Activated T-helper 17 cell treated with anti-CD3 and anti-CD28 coated beads, Interleukin-2, amount 50 U/mL, for 72 hours (primary cell): ENCODE measurements around the gene KCNQ2. TPM values are rescaled to one million over a fixed set of nuclear protein-coding genes. Genes with fewer than 3 reads are reported as not detected.

Experiments
- ATAC-seq: fragments of 150-1000 bp; cut with Tn5 transposase; replicated peaks from 2 replicates; pipeline ENCODE4 v1.10.0; 2021; ENCODE audit warnings: mild to moderate bottlenecking, moderate library complexity
- H3K27ac Mint-ChIP-seq: one replicate; pipeline ENCODE4 v1.8.0; 2022; ENCODE audit warnings: mixed read lengths
- H3K27me3 Mint-ChIP-seq: one replicate; pipeline ENCODE4 v1.8.0; 2022; ENCODE audit warnings: mixed read lengths
- H3K36me3 Mint-ChIP-seq: one replicate; pipeline ENCODE4 v1.8.0; 2022; ENCODE audit warnings: low read depth, mild to moderate bottlenecking, mixed read lengths
- H3K4me1 Mint-ChIP-seq: one replicate; pipeline ENCODE4 v1.8.0; 2022; ENCODE audit warnings: mixed read lengths
- H3K4me3 Mint-ChIP-seq: one replicate; pipeline ENCODE4 v1.8.0; 2022; ENCODE audit warnings: mild to moderate bottlenecking, mixed read lengths
- H3K9me3 Mint-ChIP-seq: one replicate; pipeline ENCODE4 v1.8.0; 2022; ENCODE audit warnings: mixed read lengths
- total RNA-seq, 2 donors: library from RNA; stranded (reverse); gene quantifications; one replicate each; pipeline ENCODE4 v1.2.3, GENCODE V29; 2022

KCNQ2 gene
- total RNA-seq, 2 donors from 2014 or later, result 0.66 TPM; not detected in 1

DNA sequence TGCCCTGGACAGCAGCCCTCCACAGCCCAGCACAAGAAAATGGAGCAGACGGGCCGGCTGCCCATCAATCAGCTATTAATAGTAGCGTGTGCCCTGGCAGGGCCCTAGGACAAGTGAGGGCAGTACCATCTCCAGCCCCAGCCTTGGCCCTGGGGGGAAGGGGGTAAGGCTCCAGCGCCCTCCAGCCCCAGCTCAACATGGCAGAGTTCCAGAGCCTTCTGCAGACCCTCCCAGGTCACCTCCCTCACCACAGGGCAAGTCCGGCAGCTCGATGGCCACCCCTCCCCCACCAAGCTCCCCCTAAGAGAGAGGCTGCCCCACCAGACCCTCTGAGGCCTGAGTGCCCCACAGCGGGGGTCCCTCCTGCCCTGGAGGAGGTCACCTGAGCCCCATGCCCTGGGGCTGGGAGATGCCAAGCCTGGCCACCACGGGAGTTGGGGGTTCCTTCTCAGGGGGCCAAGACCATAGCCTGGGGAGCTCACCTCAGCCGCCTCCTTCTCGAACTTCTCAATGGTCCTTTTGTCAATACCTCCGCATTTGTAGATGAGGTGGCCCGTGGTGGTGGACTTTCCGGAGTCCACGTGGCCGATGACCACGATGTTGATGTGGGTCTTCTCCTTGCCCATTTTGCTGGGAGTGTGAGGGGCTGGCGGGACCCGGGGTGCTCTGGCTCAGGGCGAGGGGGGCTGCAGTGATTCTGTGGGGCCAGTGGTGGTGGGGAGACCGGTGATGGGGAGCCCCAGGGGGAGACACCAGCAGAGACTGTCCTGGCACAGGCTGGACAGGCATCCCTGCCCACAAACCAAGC, 24.9 kb upstream of the KCNQ2 start:
- Mint-ChIP-seq H3K27ac (no peak overlapping the region), H3K36me3 (no peaks in the 10 kb centered on the region), H3K27me3 (peaks cover 8% of the 10 kb centered on the region), H3K4me1 (peaks cover 1% of the 10 kb centered on the region), H3K4me3 (peak overlapping the region; percentile 32), H3K9me3 (peaks cover under 1% of the 10 kb centered on the region)
- ATAC-seq, result no peak

- Mint-ChIP-seq H3K9me3 (peaks cover 4% of the 10 kb centered on the region), H3K4me3 (peak overlapping the region; percentile 32), H3K27ac (no peak overlapping the region), H3K4me1 (peaks cover 5% of the 10 kb centered on the region), H3K27me3 (peaks cover 11% of the 10 kb centered on the region), H3K36me3 (no peaks in the 10 kb centered on the region)
- peak; percentile 22 for ATAC-seq
Measured at GRCh38 chr20:63496596-63497120, 24.2 kb upstream of the KCNQ2 start.

GRCh38 chr20:63495741-63496595, 23.5 kb upstream of the KCNQ2 start:
- Mint-ChIP-seq H3K27me3 (peaks cover 11% of the 10 kb centered on the region), H3K36me3 (no peaks in the 10 kb centered on the region), H3K4me1 (peaks cover 5% of the 10 kb centered on the region), H3K27ac (no peak overlapping the region), H3K9me3 (peaks cover 4% of the 10 kb centered on the region), H3K4me3 (peak overlapping the region; percentile 32)
- ATAC-seq, result peak; percentile 77

GRCh38 chr20:63495167-63495720, 22.8 kb upstream of the KCNQ2 start:
- H3K36me3 Mint-ChIP-seq, result no peaks in the 10 kb centered on the region

GRCh38 chr20:63494420-63495166, 22.1 kb upstream of the KCNQ2 start:
- ATAC-seq, result no peak
- no peak overlapping the region for H3K4me3 Mint-ChIP-seq
- H3K4me1 Mint-ChIP-seq, result peaks cover 5% of the 10 kb centered on the region
- peaks cover 4% of the 10 kb centered on the region for H3K9me3 Mint-ChIP-seq
- H3K36me3 Mint-ChIP-seq, result no peaks in the 10 kb centered on the region
- H3K27me3 Mint-ChIP-seq, result peaks cover 11% of the 10 kb centered on the region
- H3K27ac Mint-ChIP-seq, result no peak overlapping the region

More at GRCh38 chr20:63495167-63495720, 22.8 kb upstream of the KCNQ2 start:
- no peak overlapping the region for H3K27ac Mint-ChIP-seq
- H3K4me1 Mint-ChIP-seq, result peaks cover 5% of the 10 kb centered on the region
- peaks cover 11% of the 10 kb centered on the region for H3K27me3 Mint-ChIP-seq
- no peak overlapping the region for H3K4me3 Mint-ChIP-seq
- peaks cover 4% of the 10 kb centered on the region for H3K9me3 Mint-ChIP-seq
- ATAC-seq, result no peak

DNA sequence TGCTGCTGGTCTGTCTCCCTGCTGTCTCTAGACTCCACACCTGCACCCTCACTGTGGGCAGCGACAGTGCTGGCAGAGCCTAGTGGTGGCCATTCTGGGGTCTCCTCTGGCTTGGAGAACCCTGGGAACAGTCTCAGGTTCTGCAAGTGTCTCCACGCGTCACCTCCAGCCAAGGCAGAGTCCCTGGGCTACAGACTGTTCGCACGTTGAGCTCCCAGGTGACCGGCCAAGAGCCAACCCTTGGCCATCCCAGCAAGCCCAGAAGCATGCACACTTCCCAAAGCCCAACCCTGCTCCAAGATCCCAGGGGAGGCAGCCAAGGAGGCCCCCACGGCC, 21.6 kb upstream of the KCNQ2 start:
- no peak for ATAC-seq
- Mint-ChIP-seq H3K9me3 (peaks cover 4% of the 10 kb centered on the region), H3K27ac (no peak overlapping the region), H3K36me3 (no peaks in the 10 kb centered on the region), H3K4me3 (no peak overlapping the region), H3K27me3 (peaks cover 11% of the 10 kb centered on the region), H3K4me1 (peaks cover 5% of the 10 kb centered on the region)

- Mint-ChIP-seq H3K36me3 (no peaks in the 10 kb centered on the region), H3K27ac (no peak overlapping the region), H3K9me3 (peaks cover 4% of the 10 kb centered on the region), H3K4me1 (peaks cover 5% of the 10 kb centered on the region), H3K4me3 (no peak overlapping the region), H3K27me3 (peaks cover 11% of the 10 kb centered on the region)
- no peak for ATAC-seq
Measured at GRCh38 chr20:63493563-63494020, 21.1 kb upstream of the KCNQ2 start.

DNA sequence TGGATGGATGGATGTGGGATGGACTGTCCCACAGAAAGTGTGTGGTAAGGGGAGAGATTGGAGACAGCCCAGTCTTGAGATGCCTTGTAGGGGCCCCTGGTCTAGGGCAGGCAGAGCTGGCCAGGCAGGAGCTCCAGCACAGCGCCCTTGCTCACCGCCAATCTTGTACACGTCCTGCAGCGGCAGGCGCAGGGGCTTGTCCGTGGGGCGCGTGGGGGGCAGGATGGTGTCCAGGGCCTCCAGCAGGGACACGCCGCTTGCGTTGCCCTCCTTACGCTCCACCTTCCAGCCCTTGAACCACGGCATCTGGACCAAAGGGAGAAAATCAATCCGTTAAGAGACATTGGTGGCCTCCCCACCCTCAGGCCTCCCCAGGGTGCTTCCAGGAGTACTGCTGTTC, 20.5 kb upstream of the KCNQ2 start:
- peaks cover 4% of the 10 kb centered on the region for H3K9me3 Mint-ChIP-seq
- H3K27ac Mint-ChIP-seq, result no peak overlapping the region
- peaks cover 11% of the 10 kb centered on the region for H3K27me3 Mint-ChIP-seq
- peaks cover 5% of the 10 kb centered on the region for H3K4me1 Mint-ChIP-seq
- no peaks in the 10 kb centered on the region for H3K36me3 Mint-ChIP-seq
- ATAC-seq, result no peak
- H3K4me3 Mint-ChIP-seq, result no peak overlapping the region

- Mint-ChIP-seq H3K9me3 (peaks cover 4% of the 10 kb centered on the region), H3K4me3 (no peak overlapping the region), H3K4me1 (peaks cover 5% of the 10 kb centered on the region), H3K27ac (no peak overlapping the region), H3K27me3 (peaks cover 12% of the 10 kb centered on the region), H3K36me3 (no peaks in the 10 kb centered on the region)
- no peak for ATAC-seq
Measured at GRCh38 chr20:63492518-63492917, 20.1 kb upstream of the KCNQ2 start.

GRCh38 chr20:63491635-63492230, 19.3 kb upstream of the KCNQ2 start:
- Mint-ChIP-seq H3K27ac (no peak overlapping the region), H3K4me3 (no peak overlapping the region), H3K9me3 (peaks cover 4% of the 10 kb centered on the region), H3K27me3 (peaks cover 11% of the 10 kb centered on the region), H3K4me1 (peaks cover 5% of the 10 kb centered on the region), H3K36me3 (no peaks in the 10 kb centered on the region)
- ATAC-seq, result no peak

GRCh38 chr20:63491078-63491477, 18.6 kb upstream of the KCNQ2 start:
- Mint-ChIP-seq H3K4me3 (no peak overlapping the region), H3K9me3 (peaks cover 4% of the 10 kb centered on the region), H3K27me3 (peaks cover 13% of the 10 kb centered on the region), H3K4me1 (peaks cover 5% of the 10 kb centered on the region), H3K27ac (no peak overlapping the region), H3K36me3 (no peaks in the 10 kb centered on the region)
- ATAC-seq, result no peak

- peaks cover 14% of the 10 kb centered on the region for H3K27me3 Mint-ChIP-seq
- ATAC-seq, result no peak
- no peaks in the 10 kb centered on the region for H3K36me3 Mint-ChIP-seq
- H3K9me3 Mint-ChIP-seq, result peaks cover 4% of the 10 kb centered on the region
- H3K4me1 Mint-ChIP-seq, result peaks cover 5% of the 10 kb centered on the region
- H3K4me3 Mint-ChIP-seq, result no peak overlapping the region
- no peak overlapping the region for H3K27ac Mint-ChIP-seq
Measured at GRCh38 chr20:63490416-63490815, 18.0 kb upstream of the KCNQ2 start.

DNA sequence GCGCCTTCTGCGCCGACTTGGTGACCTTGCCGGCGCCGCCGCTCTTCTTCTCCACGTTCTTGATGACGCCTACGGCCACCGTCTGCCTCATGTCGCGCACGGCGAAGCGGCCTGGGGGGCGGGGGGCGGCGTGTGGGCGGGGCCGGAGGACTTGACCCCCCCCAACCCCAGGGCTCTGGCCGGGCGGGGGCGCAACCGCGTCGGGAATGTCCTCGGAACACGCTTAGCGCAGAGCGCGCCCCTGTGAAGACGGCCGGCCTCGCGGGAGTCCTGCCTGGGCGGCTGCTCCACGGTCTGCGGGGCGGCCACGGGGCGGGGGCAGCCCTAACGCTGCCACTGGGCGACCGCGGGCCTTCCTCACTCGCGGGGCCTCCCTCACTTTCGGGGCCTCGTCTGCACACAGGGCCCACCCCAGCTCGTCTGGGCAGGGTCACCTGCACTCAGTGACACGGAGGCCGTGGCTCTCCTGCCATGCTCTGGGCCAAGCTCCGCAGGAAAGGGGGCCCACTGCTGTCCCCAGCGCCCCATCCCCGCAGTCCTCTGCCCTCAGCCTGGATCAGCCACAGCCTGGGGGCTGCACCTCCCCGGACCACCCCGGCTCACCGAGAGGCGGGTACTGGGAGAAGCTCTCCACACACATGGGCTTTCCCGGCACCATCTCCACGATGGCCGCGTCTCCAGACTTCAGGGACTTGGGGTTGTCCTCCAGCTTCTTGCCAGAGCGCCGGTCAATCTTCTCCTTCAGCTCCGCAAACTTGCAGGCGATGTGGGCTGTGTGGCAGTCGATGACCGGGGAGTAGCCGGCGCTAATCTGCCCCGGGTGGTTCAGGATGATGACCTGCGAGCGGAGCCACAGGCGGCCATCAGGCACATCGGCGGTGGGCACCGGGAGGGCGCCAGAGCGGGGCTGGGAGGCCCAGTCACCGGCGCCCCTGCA, 16.1 kb upstream of the KCNQ2 start:
- H3K36me3 Mint-ChIP-seq, result no peaks in the 10 kb centered on the region
- no peak overlapping the region for H3K27ac Mint-ChIP-seq
- H3K27me3 Mint-ChIP-seq, result peaks cover 18% of the 10 kb centered on the region
- H3K4me3 Mint-ChIP-seq, result no peak overlapping the region
- H3K9me3 Mint-ChIP-seq, result peaks cover 4% of the 10 kb centered on the region
- ATAC-seq, result no peak
- peaks cover 5% of the 10 kb centered on the region for H3K4me1 Mint-ChIP-seq
